RWPE2 (cell line): ENCODE results near the gene CRIM1.

Source experiments
- ATAC-seq: fragments of 200-7000 bp; cut with Tn5 transposase; 3 replicates; pipeline ENCODE4 v1.9.1; 2021; ENCODE audit warnings: low read depth
- DNase-seq: peaks from one replicate; pipeline ENCODE4 v3.0.0-alpha.2; 2020; ENCODE audit warnings: low spot score
- H3K27ac ChIP-seq: fragments of 450-650 bp; 2 replicates; pipeline ENCODE4 v1.5.1; 2017; ENCODE audit warnings: mild to moderate bottlenecking; ENCODE audit not compliant: poor library complexity, severe bottlenecking
- H3K27me3 ChIP-seq: fragments of 250-450 bp; sonication (Bioruptor Pico); 2 replicates; pipeline ENCODE4 v1.5.1; 2021; ENCODE audit warnings: mild to moderate bottlenecking, moderate library complexity; ENCODE audit not compliant: insufficient read depth, poor library complexity, severe bottlenecking
- H3K36me3 ChIP-seq: fragments of 250-450 bp; sonication (Bioruptor Pico); 2 replicates; pipeline ENCODE4 v1.5.1; 2020; ENCODE audit warnings: low read depth, mild to moderate bottlenecking, moderate library complexity
- H3K4me1 ChIP-seq: fragments of 250-450 bp; sonication (Bioruptor Pico); 2 replicates; pipeline ENCODE4 v1.5.1; 2021; ENCODE audit warnings: mild to moderate bottlenecking, moderate library complexity; ENCODE audit not compliant: insufficient read depth, poor library complexity, severe bottlenecking
- H3K4me3 ChIP-seq: fragments of 250-450 bp; sonication (Bioruptor Pico); 2 replicates; pipeline ENCODE4 v1.5.1; 2021; ENCODE audit warnings: mild to moderate bottlenecking, moderate library complexity; ENCODE audit not compliant: severe bottlenecking
- H3K9me3 ChIP-seq: fragments of 250-450 bp; sonication (Bioruptor Pico); 2 replicates; pipeline ENCODE4 v1.5.1; 2021; ENCODE audit warnings: mild to moderate bottlenecking, moderate library complexity; ENCODE audit not compliant: severe bottlenecking
- CTCF ChIP-seq: fragments of 450-650 bp; IDR thresholded peaks from one replicate; pipeline ENCODE4 v1.5.1; 2017; ENCODE audit warnings: mild to moderate bottlenecking, moderate library complexity; ENCODE audit not compliant: poor library complexity, severe bottlenecking

The CRIM1 gene

GRCh38 chr2:36499128-36499820 is 143.7 kb downstream of the CRIM1 start:
- no peak overlapping the region for H3K27ac ChIP-seq
- no peak overlapping the region for H3K4me3 ChIP-seq
- peaks cover 91% of the 10 kb centered on the region for H3K36me3 ChIP-seq
- H3K9me3 ChIP-seq = no peaks in the 10 kb centered on the region
- DNase-seq (no peak), ATAC-seq (no peak)
- no peaks in the 10 kb centered on the region for H3K4me1 ChIP-seq
- no peak for TF ChIP-seq CTCF
- H3K27me3 ChIP-seq = no peaks in the 10 kb centered on the region

GRCh38 chr2:36500072-36500471 is 144.5 kb downstream of the CRIM1 start:
- ATAC-seq (no peak), DNase-seq (no peak)
- Histone ChIP-seq H3K27ac (no peak overlapping the region), H3K4me3 (no peak overlapping the region), H3K9me3 (no peaks in the 10 kb centered on the region), H3K4me1 (no peaks in the 10 kb centered on the region), H3K27me3 (no peaks in the 10 kb centered on the region), H3K36me3 (peaks cover 95% of the 10 kb centered on the region)
- no peak for TF ChIP-seq CTCF

- TF ChIP-seq CTCF = no peak
- DNase-seq (no peak), ATAC-seq (no peak)
- no peaks in the 10 kb centered on the region for H3K4me1 ChIP-seq
- no peaks in the 10 kb centered on the region for H3K9me3 ChIP-seq
- H3K4me3 ChIP-seq = no peak overlapping the region
- H3K27me3 ChIP-seq = no peaks in the 10 kb centered on the region
- no peak overlapping the region for H3K27ac ChIP-seq
- H3K36me3 ChIP-seq = peaks cover 91% of the 10 kb centered on the region
These were observed 146.5 kb downstream of the CRIM1 start for GRCh38 chr2:36502081-36502480.

- no peaks in the 10 kb centered on the region for H3K27me3 ChIP-seq
- H3K4me1 ChIP-seq = peaks cover 8% of the 10 kb centered on the region
- no peak overlapping the region for H3K27ac ChIP-seq
- DNase-seq (no peak), ATAC-seq (peak; percentile 97)
- peaks cover 88% of the 10 kb centered on the region for H3K36me3 ChIP-seq
- peak; percentile 91 for TF ChIP-seq CTCF
- H3K9me3 ChIP-seq = no peaks in the 10 kb centered on the region
- no peak overlapping the region for H3K4me3 ChIP-seq
These were observed 151.8 kb downstream of the CRIM1 start for GRCh38 chr2:36507408-36507812.

GRCh38 chr2:36509075-36509474 is 153.5 kb downstream of the CRIM1 start:
- Histone ChIP-seq H3K4me1 (peaks cover 8% of the 10 kb centered on the region), H3K27ac (no peak overlapping the region), H3K27me3 (no peaks in the 10 kb centered on the region), H3K9me3 (no peaks in the 10 kb centered on the region), H3K4me3 (no peak overlapping the region), H3K36me3 (peaks cover 90% of the 10 kb centered on the region)
- no peak for ATAC-seq
- no peak for DNase-seq
- TF ChIP-seq CTCF = no peak
